NCI-H2171 (cell line): Measurements from ENCODE around the gene KLHL11.

Source experiments
- DNase-seq: peaks from one replicate; lab custom pipeline; 2025; lab: John Stamatoyannopoulos, UW

The KLHL11 gene

GRCh38 chr17:41810659-41811548, 54.3 kb downstream of the KLHL11 start:
- DNase-seq: no peak

DNA sequence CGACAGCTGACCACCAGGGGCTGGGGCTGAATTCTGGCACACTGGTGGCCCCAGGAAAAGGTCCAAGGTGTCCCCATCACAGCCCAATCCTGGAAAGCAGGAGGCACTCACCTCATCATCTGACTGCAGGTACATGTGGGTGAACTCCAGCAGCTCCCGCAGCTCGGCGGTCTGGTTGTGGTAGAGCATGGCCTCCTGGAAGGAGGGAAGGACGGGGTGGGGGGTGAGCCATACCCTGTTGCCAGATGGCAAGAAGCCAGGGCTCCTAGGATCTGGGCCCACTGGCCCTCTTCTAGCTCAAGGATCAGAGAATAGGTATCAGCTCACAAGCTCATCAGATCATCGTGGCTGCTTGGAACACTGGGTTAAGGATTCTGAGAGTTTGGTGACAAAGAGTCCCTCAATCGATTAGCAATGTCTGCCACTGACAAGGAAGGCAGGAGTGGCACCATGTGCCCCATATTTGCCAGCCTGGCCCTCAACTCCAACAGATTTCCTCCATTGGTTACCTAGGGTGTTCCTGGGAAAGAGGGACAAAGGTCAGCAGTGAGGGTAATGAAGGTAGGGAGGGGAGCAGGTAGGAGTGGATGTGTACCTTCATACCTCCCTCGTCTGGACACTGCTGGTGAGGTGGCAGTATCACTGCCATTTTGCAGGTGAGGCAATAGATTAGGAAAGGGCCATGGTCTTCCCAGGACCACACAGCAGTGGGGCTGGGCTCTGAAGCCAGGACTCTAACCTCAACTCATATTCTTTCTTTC, 58.4 kb downstream of the KLHL11 start:
- DNase-seq: no peak
